DND-41 (cell line): ENCODE results near the gene ANKS1B.

ENCODE experiments used
- ATAC-seq: fragments of 200-7000 bp; cut with Tn5 transposase; 3 replicates; pipeline ENCODE4 v1.9.1; 2021; ENCODE audit warnings: low read depth; ENCODE audit not compliant: insufficient read depth
- DNase-seq: peaks from one replicate; pipeline ENCODE4 v3.0.0-alpha.2; 2020
- H2AFZ ChIP-seq: 2 replicates; pipeline ENCODE4 v1.6.0; 2012; ENCODE audit warnings: low read depth, low read length
- H3K27ac ChIP-seq: 2 replicates; pipeline ENCODE4 v1.5.1; 2012; ENCODE audit warnings: low read length, inconsistent platforms
- H3K27me3 ChIP-seq: fragments of 200-600 bp; sonication (generic); 2 replicates; pipeline ENCODE4 v1.6.0; 2012; ENCODE audit warnings: low read length, mild to moderate bottlenecking, inconsistent platforms; ENCODE audit not compliant: insufficient read depth, poor library complexity
- H3K36me3 ChIP-seq: 2 replicates; pipeline ENCODE4 v1.5.1; 2012; ENCODE audit warnings: low read length, inconsistent platforms; ENCODE audit not compliant: insufficient read depth
- H3K4me1 ChIP-seq: 2 replicates; pipeline ENCODE4 v1.5.1; 2012; ENCODE audit warnings: mild to moderate bottlenecking, low read length; ENCODE audit not compliant: insufficient read depth
- H3K4me2 ChIP-seq: 2 replicates; pipeline ENCODE4 v1.6.0; 2012; ENCODE audit warnings: mild to moderate bottlenecking, moderate library complexity, low read length, inconsistent platforms; ENCODE audit not compliant: insufficient read depth
- H3K4me3 ChIP-seq, 2 experiments: fragments of 200-600 bp in 1 of 2; shearing (Covaris generic) in 1 of 2; 2 replicates each; pipeline ENCODE4 v1.5.1; 2012 to 2016; ENCODE audit warnings: inconsistent platforms in 2 of 2, low read length in 2 of 2, mild to moderate bottlenecking in 2 of 2, low read depth in 1 of 2, moderate library complexity in 1 of 2
- H3K79me2 ChIP-seq: 2 replicates; pipeline ENCODE4 v1.6.0; 2012; ENCODE audit warnings: low read length, inconsistent platforms; ENCODE audit not compliant: insufficient read depth
- H3K9ac ChIP-seq: 2 replicates; pipeline ENCODE4 v1.6.0; 2012; ENCODE audit warnings: low read depth, mild to moderate bottlenecking, inconsistent platforms, low read length, moderate library complexity
- H3K9me3 ChIP-seq: 2 replicates; pipeline ENCODE4 v1.5.1; 2012; ENCODE audit warnings: low read length, moderate library complexity, mild to moderate bottlenecking, inconsistent platforms; ENCODE audit not compliant: insufficient read depth, severe bottlenecking
- H4K20me1 ChIP-seq: 2 replicates; pipeline ENCODE4 v1.6.0; 2012; ENCODE audit warnings: low read length; ENCODE audit not compliant: insufficient read depth
- EZH2 ChIP-seq: IDR thresholded peaks from 3 replicates; pipeline ENCODE4 v1.6.1; 2012; ENCODE audit warnings: borderline replicate concordance, low read depth, mild to moderate bottlenecking, moderate library complexity, low read length, inconsistent platforms; ENCODE audit not compliant: severe bottlenecking
- TF ChIP-seq, protein P1 (sequence below): IDR thresholded peaks from 2 replicates; pipeline ENCODE4 v1.5.1; 2012; ENCODE audit warnings: borderline replicate concordance, low read length, moderate library complexity, mild to moderate bottlenecking; ENCODE audit not compliant: poor library complexity, severe bottlenecking; ENCODE audit errors: extremely low read depth

Gene ANKS1B

GRCh38 chr12:99093166-99093565, 891.6 kb downstream of the ANKS1B start:
- H3K27ac ChIP-seq = no peak overlapping the region
- no peaks in the 10 kb centered on the region for H4K20me1 ChIP-seq
- no peak for TF ChIP-seq EZH2
- TF ChIP-seq, protein P1, sequence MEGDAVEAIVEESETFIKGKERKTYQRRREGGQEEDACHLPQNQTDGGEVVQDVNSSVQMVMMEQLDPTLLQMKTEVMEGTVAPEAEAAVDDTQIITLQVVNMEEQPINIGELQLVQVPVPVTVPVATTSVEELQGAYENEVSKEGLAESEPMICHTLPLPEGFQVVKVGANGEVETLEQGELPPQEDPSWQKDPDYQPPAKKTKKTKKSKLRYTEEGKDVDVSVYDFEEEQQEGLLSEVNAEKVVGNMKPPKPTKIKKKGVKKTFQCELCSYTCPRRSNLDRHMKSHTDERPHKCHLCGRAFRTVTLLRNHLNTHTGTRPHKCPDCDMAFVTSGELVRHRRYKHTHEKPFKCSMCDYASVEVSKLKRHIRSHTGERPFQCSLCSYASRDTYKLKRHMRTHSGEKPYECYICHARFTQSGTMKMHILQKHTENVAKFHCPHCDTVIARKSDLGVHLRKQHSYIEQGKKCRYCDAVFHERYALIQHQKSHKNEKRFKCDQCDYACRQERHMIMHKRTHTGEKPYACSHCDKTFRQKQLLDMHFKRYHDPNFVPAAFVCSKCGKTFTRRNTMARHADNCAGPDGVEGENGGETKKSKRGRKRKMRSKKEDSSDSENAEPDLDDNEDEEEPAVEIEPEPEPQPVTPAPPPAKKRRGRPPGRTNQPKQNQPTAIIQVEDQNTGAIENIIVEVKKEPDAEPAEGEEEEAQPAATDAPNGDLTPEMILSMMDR = no peak
- H3K9me3 ChIP-seq = no peaks in the 10 kb centered on the region
- H3K4me1 ChIP-seq = no peaks in the 10 kb centered on the region
- ATAC-seq (no peak), DNase-seq (no peak)
- H3K4me3 ChIP-seq = no peak overlapping the region
- H3K36me3 ChIP-seq = no peaks in the 10 kb centered on the region
- no peak overlapping the region for H3K4me2 ChIP-seq
- H2AFZ ChIP-seq = no peak overlapping the region
- H3K27me3 ChIP-seq = no peaks in the 10 kb centered on the region
- no peaks in the 10 kb centered on the region for H3K79me2 ChIP-seq
- H3K9ac ChIP-seq = no peak overlapping the region

DNA sequence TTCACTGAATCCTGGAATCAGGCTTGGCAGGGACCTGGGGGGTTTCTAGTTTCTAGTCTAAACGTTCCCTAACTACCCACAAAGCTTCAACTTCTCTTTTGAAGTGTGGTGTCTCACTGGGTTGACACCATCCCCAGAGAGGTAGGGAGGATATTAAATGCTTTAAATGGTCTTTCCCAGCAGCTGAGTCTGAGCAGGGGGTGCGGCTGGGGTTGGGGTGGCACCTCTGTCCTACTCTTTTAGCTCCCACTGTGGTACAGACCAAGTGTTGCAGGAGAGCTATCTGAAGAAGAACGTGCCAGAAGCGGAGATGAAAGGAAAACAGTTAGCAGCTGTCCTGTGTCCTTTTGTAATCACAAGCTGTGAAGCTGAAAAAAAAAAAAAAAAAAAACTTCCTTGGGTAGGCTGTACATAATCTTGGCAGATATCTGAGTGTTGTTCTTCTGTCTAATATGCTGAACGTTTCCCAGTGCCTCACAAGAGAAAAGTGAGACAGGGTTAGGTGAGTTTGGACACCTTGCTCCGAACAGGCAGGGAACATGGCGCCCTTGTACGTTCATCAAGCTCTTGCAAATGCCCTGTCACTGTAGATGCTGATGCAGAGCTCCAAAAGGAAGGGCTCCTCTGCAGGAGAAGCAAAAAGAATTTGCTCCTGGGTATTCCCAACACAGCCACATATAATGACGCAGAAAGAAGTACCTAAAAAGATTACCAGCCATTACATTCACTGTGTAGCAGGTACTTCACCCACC, 892.5 kb downstream of the ANKS1B start:
- no peaks in the 10 kb centered on the region for H3K27me3 ChIP-seq
- DNase-seq (no peak), ATAC-seq (no peak)
- H3K27ac ChIP-seq = no peak overlapping the region
- H3K4me2 ChIP-seq = no peak overlapping the region
- no peaks in the 10 kb centered on the region for H4K20me1 ChIP-seq
- H3K4me1 ChIP-seq = no peaks in the 10 kb centered on the region
- H3K79me2 ChIP-seq = no peaks in the 10 kb centered on the region
- H3K4me3 ChIP-seq = no peak overlapping the region
- H3K36me3 ChIP-seq = no peaks in the 10 kb centered on the region
- no peaks in the 10 kb centered on the region for H3K9me3 ChIP-seq
- no peak overlapping the region; the same call in 1 of the 2 replicates for H2AFZ ChIP-seq
- H3K9ac ChIP-seq = no peak overlapping the region
- TF ChIP-seq EZH2 = no peak
- TF ChIP-seq, protein P1 = no peak

GRCh38 chr12:99087278-99087677, 897.5 kb downstream of the ANKS1B start:
- Histone ChIP-seq H3K36me3 (no peaks in the 10 kb centered on the region), H3K79me2 (no peaks in the 10 kb centered on the region), H3K9me3 (no peaks in the 10 kb centered on the region), H3K4me2 (no peak overlapping the region), H3K4me1 (no peaks in the 10 kb centered on the region), H3K9ac (no peak overlapping the region), H4K20me1 (no peaks in the 10 kb centered on the region), H2AFZ (no peak overlapping the region), H3K27ac (no peak overlapping the region), H3K4me3 (no peak overlapping the region), H3K27me3 (no peaks in the 10 kb centered on the region)
- DNase-seq = no peak
- TF ChIP-seq EZH2 = no peak
- TF ChIP-seq, protein P1 = no peak
- ATAC-seq = no peak
